ENCODE results near the gene EYS. TPM values are rescaled to one million over a fixed set of nuclear protein-coding genes. Genes with fewer than 3 reads are reported as not detected.

Gene EYS
- total and polyA plus RNA-seq, 2 of the 8 experiments (the other 6 are each of a cell fraction or from before 2014, with no cell fraction given) = 0.05 to 0.13 TPM

- H3K27me3 ChIP-seq (replicated peaks in 1 of 4; ENCODE audit: control insufficient read depth in 3 of 4, extremely low read depth in 1 of 4, insufficient read depth in 3 of 4, low read length in 3 of 4) = no peaks in the 10 kb centered on the region
- no peak overlapping the region for H3K4me3 ChIP-seq (ENCODE audit: extremely low read depth in 1 of 4, insufficient read depth in 2 of 4, low read depth in 3 of 4, low read length in 4 of 4)
- no peak overlapping the region for H2BK120ac ChIP-seq (replicated peaks; ENCODE audit: low read depth, low read length)
- no peaks in the 10 kb centered on the region for H4K20me1 ChIP-seq (replicated peaks in 1 of 2; ENCODE audit: control insufficient read depth in 1 of 2, insufficient read depth in 2 of 2, low read length in 2 of 2)
- H3K18ac ChIP-seq (ENCODE audit: extremely low read depth, low read length) = no peak overlapping the region
- H3K4me1 ChIP-seq (replicated peaks in 1 of 4; ENCODE audit: control insufficient read depth in 3 of 4, insufficient read depth in 4 of 4, low read length in 3 of 4) = no peaks in the 10 kb centered on the region
- peaks cover 0 to 5% of the 10 kb centered on the region in 2 experiments; a peak in 1 of 4 replicates for H3K9me3 ChIP-seq (ENCODE audit: insufficient read depth in 2 of 2, low read depth in 1 of 2, low read length in 1 of 2)
- H2BK20ac ChIP-seq (ENCODE audit: low read length) = no peak overlapping the region
- no peak overlapping the region for H3K56ac ChIP-seq (replicated peaks; ENCODE audit: insufficient read length, low read depth, low read length)
- no peaks in the 10 kb centered on the region for H3K36me3 ChIP-seq (ENCODE audit: control insufficient read depth in 2 of 4, insufficient read depth in 4 of 4, low read length in 3 of 4)
- ChIA-PET POLR2A (ENCODE audit: partially characterized antibody) (no interaction called here), CTCF (ENCODE audit: partially characterized antibody) (no interaction called here)
- H4K8ac ChIP-seq (ENCODE audit: extremely low read depth, insufficient read depth, low read length) = no peak overlapping the region
- no peak overlapping the region for H2BK5ac ChIP-seq (ENCODE audit: low read depth, low read length)
- H2AK5ac ChIP-seq (ENCODE audit: low read depth, low read length) = no peak overlapping the region
- no peak overlapping the region for H4K91ac ChIP-seq (replicated peaks; ENCODE audit: insufficient read length, low read length)
- H4K5ac ChIP-seq (ENCODE audit: insufficient read length, low read depth, low read length) = no peak overlapping the region
- H3K4ac ChIP-seq (replicated peaks; ENCODE audit: insufficient read length, low read depth, low read length) = no peak overlapping the region
- H3K27ac ChIP-seq (ENCODE audit: low read depth, low read length) = no peak overlapping the region
- no peak overlapping the region for H3K9ac ChIP-seq (replicated peaks in 1 of 4; ENCODE audit: extremely low read depth in 1 of 4, low read depth in 3 of 4, low read length in 3 of 4)
- FAIRE-seq = no peak
- WGBS, 2 experiments (ENCODE audit: extremely low coverage in 1 of 2, insufficient coverage in 1 of 2, insufficient read length in 1 of 2, insufficient replicate concordance in 2 of 2, low coverage in 1 of 2, low lambda C conversion rate in 2 of 2, missing lambda C conversion rate in 1 of 2) = 98% methylated on average over 17 of the region's 20 CpGs; no CpG with 5 or more reads in 1 of the 2 experiments
- no peaks in the 10 kb centered on the region for H3K79me1 ChIP-seq (ENCODE audit: low read depth, low read length)
- no peak overlapping the region for H3K14ac ChIP-seq (ENCODE audit: insufficient read length)
- H2AFZ ChIP-seq (ENCODE audit: low read length) = no peak overlapping the region
- no peaks in the 10 kb centered on the region for H3K23me2 ChIP-seq (ENCODE audit: low read depth, low read length)
- H2BK12ac ChIP-seq (ENCODE audit: low read depth, low read length) = no peak overlapping the region
- DNase-seq (ENCODE audit: low read depth in 1 of 2, low spot score in 2 of 2) = no peak
- H3K79me2 ChIP-seq (ENCODE audit: control insufficient read depth in 1 of 2, insufficient read depth in 2 of 2, low read length in 2 of 2) = no peaks in the 10 kb centered on the region
- TF ChIP-seq SP2 (IDR thresholded peaks at IDR 0.05; ENCODE audit: low read length) (no peak), SP1 (IDR thresholded peaks at IDR 0.05; ENCODE audit: low read depth, low read length) (no peak), BCL11A (IDR thresholded peaks at IDR 0.05; ENCODE audit: low read depth in 2 of 2, low read length in 2 of 2) (no peak), MAX (IDR thresholded peaks at IDR 0.05) (no peak)
- no peak overlapping the region for H3K23ac ChIP-seq (ENCODE audit: insufficient read length)
- H2BK15ac ChIP-seq (ENCODE audit: low read length) = no peak overlapping the region
- no peak overlapping the region for H3K4me2 ChIP-seq (ENCODE audit: insufficient read depth in 1 of 2, low read depth in 2 of 2, low read length in 2 of 2)
Observed at GRCh38 chr6:64547594-64548268, 1159.3 kb downstream of the EYS start.

Measured in H1 (cell line).